H1 (cell line): ENCODE measurements around the gene CLDN6. TPM values are rescaled to one million over a fixed set of nuclear protein-coding genes. Genes with fewer than 3 reads are reported as not detected.

ENCODE experiments used
- SIN3A ChIP-seq, 2 experiments: IDR thresholded peaks in 1 of 2; conservative IDR thresholded peaks in 1 of 2; 2 replicates each; pipeline ENCODE4 v1.6.1; 2011 to 2012; ENCODE audit warnings: low read length in 2 of 2, improper control_type of control experiment in 1 of 2, low read depth in 1 of 2, mild to moderate bottlenecking in 1 of 2
- SIX5 ChIP-seq: IDR thresholded peaks from 2 replicates; pipeline ENCODE4 v1.6.1; 2011; ENCODE audit warnings: mild to moderate bottlenecking, low read depth, low read length
- TBP ChIP-seq: IDR thresholded peaks from 2 replicates; pipeline ENCODE4 v1.6.1; 2011; ENCODE audit warnings: low read depth, low read length, improper control_type of control experiment
- polyA plus RNA-seq, 7 experiments: library from polyadenylated mRNA; depleted of rRNA in 3 of 7; stranded (reverse) in 5 of 7; unstranded in 2 of 7; fragments of >200 nt in 5 of 7; fragments of 200-250 nt in 2 of 7; gene quantifications; 1 replicate in 5 of 7; 2 replicates in 1 of 7; 4 replicates in 1 of 7; pipeline versions ENCODE4 v1.2.1 to v1.2.3, GENCODE V29; 2011 to 2013; ENCODE audit warnings: missing spikeins in 2 of 7, mixed read lengths in 2 of 7
- total RNA-seq: library from RNA; stranded (reverse); fragmentation: NEBNext Ultra II Directional; extraction: Animal tissue kit (Norgen Biotek cat#: 25700); gene quantifications from 2 replicates; pipeline ENCODE4 v1.2.1, GENCODE V29; 2021
- TF ChIP-seq, protein P1 (sequence below): IDR thresholded peaks from 2 replicates; pipeline ENCODE4 v1.6.1; 2012; ENCODE audit warnings: inconsistent platforms

CLDN6 gene
- total and polyA plus RNA-seq, 2 of the 8 experiments (the other 6 are each of a cell fraction or from before 2014, with no cell fraction given) = 747 to 1,115 TPM

DNA sequence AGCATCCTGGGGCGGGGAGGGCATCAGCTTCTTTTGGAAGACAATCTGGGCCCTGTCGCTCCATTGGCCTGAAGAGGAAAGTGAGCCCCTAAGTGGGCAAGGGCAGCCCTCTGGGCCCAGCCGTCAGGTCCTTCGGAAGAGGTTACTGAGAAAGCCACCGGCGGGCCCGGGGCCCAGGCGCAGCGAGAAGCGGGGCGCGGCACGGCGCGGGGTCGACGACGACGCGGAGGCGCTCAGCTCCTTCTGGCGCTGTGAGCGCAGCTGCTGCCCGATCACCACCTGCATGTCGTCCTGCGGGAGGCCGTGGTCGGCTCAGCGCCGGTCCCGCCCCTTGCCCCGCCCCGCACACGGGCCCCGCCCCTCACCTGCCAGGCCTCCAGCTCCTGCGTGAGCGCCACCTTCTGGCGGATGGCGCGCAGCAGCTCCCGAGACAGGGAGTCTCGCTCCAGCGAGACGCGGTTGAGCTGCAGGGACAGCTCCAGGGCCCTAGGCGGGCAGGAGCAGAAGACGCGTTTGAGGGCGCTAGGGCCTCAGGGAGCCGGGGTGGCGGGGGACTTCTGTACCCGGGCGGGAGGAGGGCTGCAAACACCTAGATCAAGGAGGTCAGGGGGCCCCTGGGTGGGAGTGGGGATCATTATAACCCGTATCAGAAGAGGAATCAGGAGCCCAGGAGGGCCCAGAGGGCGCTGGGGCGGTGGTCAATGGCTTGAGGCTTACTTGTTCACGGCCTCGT lies 10.2 kb upstream of the CLDN6 start (continued):
- TF ChIP-seq SIN3A (conservative IDR thresholded peaks at IDR 0.05 in 1 of 2, IDR thresholded peaks at IDR 0.05 in 1 of 2; ENCODE audit: low read depth in 1 of 2, low read length in 2 of 2) (peak in 1 of 2 experiments; percentile 81; a peak in 2 of 4 replicates), TBP (peak; percentile 87), SIX5 (no peak)
- TF ChIP-seq, protein P1, sequence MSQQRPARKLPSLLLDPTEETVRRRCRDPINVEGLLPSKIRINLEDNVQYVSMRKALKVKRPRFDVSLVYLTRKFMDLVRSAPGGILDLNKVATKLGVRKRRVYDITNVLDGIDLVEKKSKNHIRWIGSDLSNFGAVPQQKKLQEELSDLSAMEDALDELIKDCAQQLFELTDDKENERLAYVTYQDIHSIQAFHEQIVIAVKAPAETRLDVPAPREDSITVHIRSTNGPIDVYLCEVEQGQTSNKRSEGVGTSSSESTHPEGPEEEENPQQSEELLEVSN = no peak
